CD14-positive monocyte (primary cell): ENCODE data around the gene LRP2BP. TPM values are rescaled to one million over a fixed set of nuclear protein-coding genes. Genes with fewer than 3 reads are reported as not detected.

Experiments
- DNase-seq, 3 donors: peaks; one replicate each; pipeline ENCODE4 v3.0.0-alpha.2; 2011 to 2022
- H2AFZ ChIP-seq: 2 replicates; pipeline ENCODE4 v1.6.0; 2012; ENCODE audit warnings: mild to moderate bottlenecking, low read depth, low read length, inconsistent platforms; ENCODE audit not compliant: insufficient read depth, poor library complexity, severe bottlenecking
- H3K27ac ChIP-seq, 2 donors: 1 replicate in 1 of 2; 2 replicates in 1 of 2; pipeline ENCODE4 v1.5.1; 2012 to 2013; ENCODE audit warnings: low read length in 2 of 2, control low read depth in 1 of 2, inconsistent platforms in 1 of 2, low read depth in 1 of 2, mild to moderate bottlenecking in 1 of 2
- H3K27me3 ChIP-seq, 2 donors: one replicate each; pipeline versions ENCODE4 v1.6.0 to v1.6.1; 2011 to 2013; ENCODE audit warnings: low read length in 2 of 2; ENCODE audit not compliant: control insufficient read depth in 2 of 2, insufficient read depth in 2 of 2
- H3K36me3 ChIP-seq, 2 donors: replicated peaks in 1 of 2; 1 replicate in 1 of 2; 2 replicates in 1 of 2; pipeline versions ENCODE4 v1.5.1 to v1.6.1; 2012 to 2013; ENCODE audit warnings: low read length in 2 of 2, control low read depth in 1 of 2, inconsistent platforms in 1 of 2, mild to moderate bottlenecking in 1 of 2; ENCODE audit not compliant: insufficient read depth in 2 of 2, control insufficient read depth in 1 of 2
- H3K4me1 ChIP-seq, 2 donors: 1 replicate in 1 of 2; 2 replicates in 1 of 2; pipeline versions ENCODE4 v1.5.1 to v1.6.1; 2012 to 2013; ENCODE audit warnings: low read length in 2 of 2, control low read depth in 1 of 2, inconsistent platforms in 1 of 2, mild to moderate bottlenecking in 1 of 2, moderate library complexity in 1 of 2; ENCODE audit not compliant: insufficient read depth in 2 of 2, control insufficient read depth in 1 of 2
- H3K4me2 ChIP-seq: replicated peaks from 2 replicates; pipeline ENCODE3; 2012; ENCODE audit warnings: low read length, moderate library complexity, mild to moderate bottlenecking; ENCODE audit not compliant: poor library complexity, severe bottlenecking; ENCODE audit errors: extremely low read depth
- H3K4me3 ChIP-seq, 3 experiments: fragments of 200-600 bp in 1 of 3; sonication (generic) in 1 of 3; replicated peaks in 1 of 3; 1 replicate in 2 of 3; 2 replicates in 1 of 3; pipeline ENCODE4 v1.5.1; 2011 to 2013; ENCODE audit warnings: low read length in 3 of 3, mild to moderate bottlenecking in 3 of 3, control low read depth in 2 of 3, low read depth in 2 of 3, inconsistent platforms in 1 of 3, moderate library complexity in 1 of 3
- H3K79me2 ChIP-seq: 2 replicates; pipeline ENCODE4 v1.6.0; 2012; ENCODE audit warnings: mild to moderate bottlenecking, control low read depth, inconsistent platforms, low read length, moderate library complexity; ENCODE audit not compliant: insufficient read depth
- H3K9ac ChIP-seq: 2 replicates; pipeline ENCODE4 v1.6.0; 2017; ENCODE audit warnings: low read length, mild to moderate bottlenecking; ENCODE audit not compliant: insufficient read depth, poor library complexity, severe bottlenecking
- H3K9me3 ChIP-seq, 2 donors: replicated peaks in 1 of 2; 1 replicate in 1 of 2; 2 replicates in 1 of 2; pipeline versions ENCODE4 v1.5.1 to v1.6.1; 2012 to 2013; ENCODE audit warnings: low read length in 2 of 2, control low read depth in 1 of 2; ENCODE audit not compliant: control insufficient read depth in 1 of 2, insufficient read depth in 1 of 2
- H4K20me1 ChIP-seq: 2 replicates; pipeline ENCODE4 v1.6.0; 2012; ENCODE audit warnings: mild to moderate bottlenecking, low read length, control low read depth, moderate library complexity; ENCODE audit not compliant: insufficient read depth
- H3K27ac Mint-ChIP-seq, 7 donors: one replicate each; pipeline ENCODE4 v1.8.0; 2020; ENCODE audit warnings: mild to moderate bottlenecking in 7 of 7, mixed read lengths in 7 of 7, moderate library complexity in 6 of 7, inconsistent platforms in 2 of 7
- H3K27me3 Mint-ChIP-seq, 3 donors: one replicate each; pipeline ENCODE4 v1.8.0; 2021 to 2022; ENCODE audit warnings: low read depth in 3 of 3, mild to moderate bottlenecking in 3 of 3, mixed read lengths in 3 of 3, moderate library complexity in 3 of 3, inconsistent platforms in 1 of 3
- H3K36me3 Mint-ChIP-seq, 2 donors: one replicate each; pipeline ENCODE4 v1.8.0; 2020; ENCODE audit warnings: mixed read lengths in 2 of 2, inconsistent platforms in 1 of 2, mild to moderate bottlenecking in 1 of 2
- H3K4me1 Mint-ChIP-seq: one replicate; pipeline ENCODE4 v1.8.0; 2020; ENCODE audit warnings: mild to moderate bottlenecking, mixed read lengths
- H3K4me3 Mint-ChIP-seq, 2 donors: one replicate each; pipeline ENCODE4 v1.8.0; 2020; ENCODE audit warnings: mild to moderate bottlenecking in 2 of 2, mixed read lengths in 2 of 2, moderate library complexity in 1 of 2
- H3K9me3 Mint-ChIP-seq, 7 donors: one replicate each; pipeline ENCODE4 v1.8.0; 2020 to 2022; ENCODE audit warnings: mixed read lengths in 7 of 7, mild to moderate bottlenecking in 6 of 7, moderate library complexity in 6 of 7, inconsistent platforms in 2 of 7
- WGBS: methylation state at CpG from one replicate; pipeline ENCODE4 v1.1.5; 2013; ENCODE audit warnings: missing lambda C conversion rate; ENCODE audit not compliant: insufficient coverage; 5-methylcytosine and 5-hydroxymethylcytosine counted together
- intact Hi-C, 2 donors: fragments of 100-400 bp; cut with micrococcal nuclease; formaldehyde crosslinking; loops; one replicate each; pipeline versions ENCODE4 v1.15.0 to v1.15.1; 2023
- polyA plus RNA-seq, 3 donors: library from polyadenylated mRNA; depleted of rRNA in 1 of 3; unstranded in 2 of 3; stranded (reverse) in 1 of 3; fragments of 300-500 nt in 2 of 3; fragments of >200 nt in 1 of 3; fragmentation: Illumina TruSeq in 2 of 3; gene quantifications; 1 replicate in 2 of 3; 2 replicates in 1 of 3; pipeline ENCODE4 v1.2.3, GENCODE V29; 2012 to 2021
- TF ChIP-seq, protein P1 (sequence below): fragments of 200-600 bp; IDR thresholded peaks from one replicate; pipeline ENCODE4 v1.8.0; 2022; ENCODE audit warnings: antibody characterized with exemption, mild to moderate bottlenecking

The LRP2BP gene
- polyA plus RNA-seq, 3 donors = 0.04 to 0.10 (median 0.09) TPM

DNA sequence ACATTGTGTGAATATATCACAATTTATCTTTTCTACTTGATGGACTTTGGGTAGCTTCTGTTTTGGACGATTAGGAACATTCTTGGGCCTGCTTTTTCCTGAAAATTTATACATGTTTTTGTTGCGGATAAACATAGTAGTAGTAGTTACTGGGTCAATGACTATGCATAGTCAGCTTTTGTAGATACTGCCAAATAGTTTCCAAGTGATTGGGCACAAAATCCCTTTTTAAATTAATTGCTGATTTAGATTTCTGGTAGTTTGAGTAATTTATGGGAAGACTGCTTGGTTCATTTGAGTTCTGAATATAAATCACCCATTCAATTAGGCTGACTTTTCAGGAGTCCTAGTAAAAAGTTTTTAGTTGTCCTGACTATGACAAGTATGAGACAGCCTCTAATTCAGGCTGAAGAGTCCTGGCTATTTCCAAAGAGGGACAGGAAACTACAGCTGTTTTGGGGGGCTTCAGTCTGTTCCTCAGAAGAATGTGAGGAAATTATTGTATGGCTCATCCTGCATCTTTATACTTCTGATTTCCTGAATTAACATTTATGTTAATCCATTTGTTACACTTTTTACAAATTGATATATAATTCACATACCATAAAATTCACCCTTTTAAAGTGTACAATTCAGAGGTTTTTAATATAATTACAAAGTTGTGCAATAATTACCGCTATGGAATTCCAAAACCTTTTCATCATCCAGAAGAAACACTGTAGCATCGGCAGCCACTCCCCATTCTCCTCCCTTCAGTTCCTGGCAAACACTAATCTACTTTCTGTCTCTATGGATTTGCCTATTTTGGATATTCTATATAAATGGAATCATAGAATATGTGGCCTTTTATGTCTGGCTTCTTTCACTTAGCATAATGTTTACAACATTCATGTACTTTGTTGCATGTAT, 14.2 kb downstream of the LRP2BP start:
- no peak for DNase-seq
- no peak overlapping the region for H3K9ac ChIP-seq
- H3K4me3 ChIP-seq = no peak overlapping the region
- Mint-ChIP-seq H3K9me3 (peaks cover 3 to 15% (median 8%) of the 10 kb centered on the region in 7 donors), H3K4me3 (no peak overlapping the region), H3K27ac (no peak overlapping the region), H3K4me1 (peaks cover 9% of the 10 kb centered on the region), H3K36me3 (no peaks in the 10 kb centered on the region), H3K27me3 (peaks cover 29 to 36% (median 35%) of the 10 kb centered on the region in 3 donors)
- H3K27ac ChIP-seq = no peak overlapping the region
- TF ChIP-seq, protein P1, sequence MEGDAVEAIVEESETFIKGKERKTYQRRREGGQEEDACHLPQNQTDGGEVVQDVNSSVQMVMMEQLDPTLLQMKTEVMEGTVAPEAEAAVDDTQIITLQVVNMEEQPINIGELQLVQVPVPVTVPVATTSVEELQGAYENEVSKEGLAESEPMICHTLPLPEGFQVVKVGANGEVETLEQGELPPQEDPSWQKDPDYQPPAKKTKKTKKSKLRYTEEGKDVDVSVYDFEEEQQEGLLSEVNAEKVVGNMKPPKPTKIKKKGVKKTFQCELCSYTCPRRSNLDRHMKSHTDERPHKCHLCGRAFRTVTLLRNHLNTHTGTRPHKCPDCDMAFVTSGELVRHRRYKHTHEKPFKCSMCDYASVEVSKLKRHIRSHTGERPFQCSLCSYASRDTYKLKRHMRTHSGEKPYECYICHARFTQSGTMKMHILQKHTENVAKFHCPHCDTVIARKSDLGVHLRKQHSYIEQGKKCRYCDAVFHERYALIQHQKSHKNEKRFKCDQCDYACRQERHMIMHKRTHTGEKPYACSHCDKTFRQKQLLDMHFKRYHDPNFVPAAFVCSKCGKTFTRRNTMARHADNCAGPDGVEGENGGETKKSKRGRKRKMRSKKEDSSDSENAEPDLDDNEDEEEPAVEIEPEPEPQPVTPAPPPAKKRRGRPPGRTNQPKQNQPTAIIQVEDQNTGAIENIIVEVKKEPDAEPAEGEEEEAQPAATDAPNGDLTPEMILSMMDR = no peak
- H3K4me2 ChIP-seq = no peak overlapping the region
- H3K4me1 ChIP-seq = peaks cover 0 to 3% of the 10 kb centered on the region in 2 donors
- H3K27me3 ChIP-seq = peaks cover 18 to 30% of the 10 kb centered on the region in 2 donors
- 100% methylated on average over 1 of the region's 4 CpGs for WGBS
- intact Hi-C loops = no loop called here
- H3K79me2 ChIP-seq = no peaks in the 10 kb centered on the region
- peaks cover 0 to 8% of the 10 kb centered on the region in 2 donors for H3K9me3 ChIP-seq
- H2AFZ ChIP-seq = no peak overlapping the region
- H3K36me3 ChIP-seq = no peaks in the 10 kb centered on the region
- no peaks in the 10 kb centered on the region for H4K20me1 ChIP-seq

DNA sequence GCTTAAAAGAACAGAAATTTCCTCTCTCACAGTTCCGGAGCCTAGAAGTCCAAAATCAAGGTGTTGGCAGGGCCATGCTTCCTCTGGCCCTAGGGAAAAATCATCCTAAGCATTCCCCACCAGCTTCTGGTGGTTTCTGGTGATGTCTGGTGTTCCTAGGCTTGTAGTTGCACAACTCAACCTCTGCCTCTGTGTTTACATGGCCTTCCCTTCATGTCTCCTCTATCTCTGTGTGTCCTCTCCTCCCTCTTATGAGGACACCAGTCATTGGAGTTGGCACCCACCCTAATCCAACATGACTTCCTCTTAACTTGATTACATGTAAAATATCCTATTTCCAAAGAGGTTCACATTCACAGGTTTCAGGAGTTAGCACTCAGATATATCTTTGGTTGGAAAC, 15.4 kb downstream of the LRP2BP start:
- Mint-ChIP-seq H3K27me3 (peaks cover 19 to 28% (median 26%) of the 10 kb centered on the region in 3 donors), H3K4me3 (no peak overlapping the region), H3K4me1 (peaks cover 8% of the 10 kb centered on the region)

More for the DNA sequence above, 15.4 kb downstream of the LRP2BP start:
- H3K36me3 ChIP-seq = no peaks in the 10 kb centered on the region
- TF ChIP-seq, protein P1 = no peak
- DNase-seq = no peak
- H3K27ac ChIP-seq = no peak overlapping the region
- H3K4me3 ChIP-seq = no peak overlapping the region
- no peak overlapping the region for H3K27ac Mint-ChIP-seq
- no peak overlapping the region for H3K9ac ChIP-seq
- no peak overlapping the region for H2AFZ ChIP-seq
- no peak overlapping the region for H3K4me2 ChIP-seq
- H3K79me2 ChIP-seq = no peaks in the 10 kb centered on the region
- no peaks in the 10 kb centered on the region for H3K36me3 Mint-ChIP-seq
- H4K20me1 ChIP-seq = no peaks in the 10 kb centered on the region
- peaks cover 16 to 20% of the 10 kb centered on the region in 2 donors for H3K27me3 ChIP-seq
- WGBS = no CpG with 5 or more reads among the region's 1 CpG
- intact Hi-C loops = no loop called here
- H3K4me1 ChIP-seq = peaks cover 0 to 3% of the 10 kb centered on the region in 2 donors
- H3K9me3 Mint-ChIP-seq = peaks cover 3 to 15% (median 8%) of the 10 kb centered on the region in 7 donors
- peaks cover 0 to 8% of the 10 kb centered on the region in 2 donors for H3K9me3 ChIP-seq
